Measurements from ENCODE around the gene ACIN1. TPM values are rescaled to one million over a fixed set of nuclear protein-coding genes. Genes with fewer than 3 reads are reported as not detected.

Gene ACIN1
- total and polyA plus RNA-seq, 2 of the 13 experiments (the other 11 are each of a cell fraction or from before 2014, with no cell fraction given): 165 to 183 TPM

DNA sequence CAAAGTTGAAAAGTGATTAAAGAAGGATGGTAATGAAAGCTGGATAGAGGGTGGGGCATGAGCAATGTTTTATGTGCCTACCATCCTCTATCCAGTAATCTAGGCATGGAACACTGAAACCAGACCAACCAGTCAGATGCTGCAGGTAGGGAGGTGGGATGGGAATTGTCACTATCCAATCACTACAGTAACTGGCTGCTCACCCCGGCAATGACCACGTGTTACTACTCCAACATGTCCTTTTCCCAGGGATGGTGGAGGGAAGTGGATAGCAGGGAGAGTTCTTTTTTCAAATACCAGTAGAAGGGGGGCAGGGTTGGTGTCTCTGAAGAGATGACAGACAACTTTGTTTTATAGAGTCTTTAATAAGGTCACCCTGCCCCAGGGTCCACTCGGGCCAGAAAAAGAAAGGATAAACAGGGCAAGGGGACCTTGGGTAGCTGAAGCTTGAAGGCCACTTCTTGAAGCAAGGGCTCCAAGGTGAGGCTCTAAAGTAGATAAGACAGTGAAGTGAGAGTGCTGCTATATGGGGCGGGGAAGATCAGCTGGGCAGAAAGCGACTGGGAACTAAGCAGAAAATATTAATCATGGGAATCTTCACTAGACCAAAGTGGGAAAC lies 22.9 kb downstream of the ACIN1 start (continued):
- TF ChIP-seq, protein P1, sequence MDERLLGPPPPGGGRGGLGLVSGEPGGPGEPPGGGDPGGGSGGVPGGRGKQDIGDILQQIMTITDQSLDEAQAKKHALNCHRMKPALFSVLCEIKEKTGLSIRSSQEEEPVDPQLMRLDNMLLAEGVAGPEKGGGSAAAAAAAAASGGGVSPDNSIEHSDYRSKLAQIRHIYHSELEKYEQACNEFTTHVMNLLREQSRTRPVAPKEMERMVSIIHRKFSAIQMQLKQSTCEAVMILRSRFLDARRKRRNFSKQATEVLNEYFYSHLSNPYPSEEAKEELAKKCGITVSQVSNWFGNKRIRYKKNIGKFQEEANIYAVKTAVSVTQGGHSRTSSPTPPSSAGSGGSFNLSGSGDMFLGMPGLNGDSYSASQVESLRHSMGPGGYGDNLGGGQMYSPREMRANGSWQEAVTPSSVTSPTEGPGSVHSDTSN (CRISPR knock-in tag; IDR thresholded peaks at IDR 0.05): no peak
- TF ChIP-seq, protein P2, sequence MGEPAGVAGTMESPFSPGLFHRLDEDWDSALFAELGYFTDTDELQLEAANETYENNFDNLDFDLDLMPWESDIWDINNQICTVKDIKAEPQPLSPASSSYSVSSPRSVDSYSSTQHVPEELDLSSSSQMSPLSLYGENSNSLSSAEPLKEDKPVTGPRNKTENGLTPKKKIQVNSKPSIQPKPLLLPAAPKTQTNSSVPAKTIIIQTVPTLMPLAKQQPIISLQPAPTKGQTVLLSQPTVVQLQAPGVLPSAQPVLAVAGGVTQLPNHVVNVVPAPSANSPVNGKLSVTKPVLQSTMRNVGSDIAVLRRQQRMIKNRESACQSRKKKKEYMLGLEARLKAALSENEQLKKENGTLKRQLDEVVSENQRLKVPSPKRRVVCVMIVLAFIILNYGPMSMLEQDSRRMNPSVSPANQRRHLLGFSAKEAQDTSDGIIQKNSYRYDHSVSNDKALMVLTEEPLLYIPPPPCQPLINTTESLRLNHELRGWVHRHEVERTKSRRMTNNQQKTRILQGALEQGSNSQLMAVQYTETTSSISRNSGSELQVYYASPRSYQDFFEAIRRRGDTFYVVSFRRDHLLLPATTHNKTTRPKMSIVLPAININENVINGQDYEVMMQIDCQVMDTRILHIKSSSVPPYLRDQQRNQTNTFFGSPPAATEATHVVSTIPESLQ (CRISPR knock-in tag; conservative IDR thresholded peaks at IDR 0.05): no peak
- TF ChIP-seq GZF1 (CRISPR knock-in tag; IDR thresholded peaks at IDR 0.05): no peak
- peak; percentile 43; the same call in 1 of the 2 replicates for TF ChIP-seq ZNF766 (CRISPR knock-in tag; IDR thresholded peaks at IDR 0.05; ENCODE audit: borderline replicate concordance)
- TF ChIP-seq SSRP1 (CRISPR knock-in tag; IDR thresholded peaks at IDR 0.05): peak; percentile 86; the same call in 1 of the 2 replicates
- 0 out of 2 replicates have a peak, but pooled peaks have one; percentile 9 for TF ChIP-seq ZNF333 (CRISPR knock-in tag; IDR thresholded peaks at IDR 0.05; ENCODE audit: borderline replicate concordance)
- TF ChIP-seq, protein P3, sequence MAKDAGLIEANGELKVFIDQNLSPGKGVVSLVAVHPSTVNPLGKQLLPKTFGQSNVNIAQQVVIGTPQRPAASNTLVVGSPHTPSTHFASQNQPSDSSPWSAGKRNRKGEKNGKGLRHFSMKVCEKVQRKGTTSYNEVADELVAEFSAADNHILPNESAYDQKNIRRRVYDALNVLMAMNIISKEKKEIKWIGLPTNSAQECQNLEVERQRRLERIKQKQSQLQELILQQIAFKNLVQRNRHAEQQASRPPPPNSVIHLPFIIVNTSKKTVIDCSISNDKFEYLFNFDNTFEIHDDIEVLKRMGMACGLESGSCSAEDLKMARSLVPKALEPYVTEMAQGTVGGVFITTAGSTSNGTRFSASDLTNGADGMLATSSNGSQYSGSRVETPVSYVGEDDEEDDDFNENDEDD (CRISPR knock-in tag; IDR thresholded peaks at IDR 0.05; ENCODE audit: borderline replicate concordance): no peak; the same call in 1 of the 2 replicates
- peak; percentile 19; the same call in 1 of the 2 replicates for TF ChIP-seq ZNF224 (CRISPR knock-in tag; IDR thresholded peaks at IDR 0.05)
- TF ChIP-seq, protein P4, sequence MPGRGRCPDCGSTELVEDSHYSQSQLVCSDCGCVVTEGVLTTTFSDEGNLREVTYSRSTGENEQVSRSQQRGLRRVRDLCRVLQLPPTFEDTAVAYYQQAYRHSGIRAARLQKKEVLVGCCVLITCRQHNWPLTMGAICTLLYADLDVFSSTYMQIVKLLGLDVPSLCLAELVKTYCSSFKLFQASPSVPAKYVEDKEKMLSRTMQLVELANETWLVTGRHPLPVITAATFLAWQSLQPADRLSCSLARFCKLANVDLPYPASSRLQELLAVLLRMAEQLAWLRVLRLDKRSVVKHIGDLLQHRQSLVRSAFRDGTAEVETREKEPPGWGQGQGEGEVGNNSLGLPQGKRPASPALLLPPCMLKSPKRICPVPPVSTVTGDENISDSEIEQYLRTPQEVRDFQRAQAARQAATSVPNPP (CRISPR knock-in tag; IDR thresholded peaks at IDR 0.05): 0 out of 2 replicates have a peak, but pooled peaks have one; percentile 8
- TF ChIP-seq PRMT3 (CRISPR knock-in tag; IDR thresholded peaks at IDR 0.05; ENCODE audit: borderline replicate concordance, low read depth): no peak
- no peak for TF ChIP-seq TBX3 (IDR thresholded peaks at IDR 0.05; ENCODE audit: borderline replicate concordance)
- TF ChIP-seq, protein P5, sequence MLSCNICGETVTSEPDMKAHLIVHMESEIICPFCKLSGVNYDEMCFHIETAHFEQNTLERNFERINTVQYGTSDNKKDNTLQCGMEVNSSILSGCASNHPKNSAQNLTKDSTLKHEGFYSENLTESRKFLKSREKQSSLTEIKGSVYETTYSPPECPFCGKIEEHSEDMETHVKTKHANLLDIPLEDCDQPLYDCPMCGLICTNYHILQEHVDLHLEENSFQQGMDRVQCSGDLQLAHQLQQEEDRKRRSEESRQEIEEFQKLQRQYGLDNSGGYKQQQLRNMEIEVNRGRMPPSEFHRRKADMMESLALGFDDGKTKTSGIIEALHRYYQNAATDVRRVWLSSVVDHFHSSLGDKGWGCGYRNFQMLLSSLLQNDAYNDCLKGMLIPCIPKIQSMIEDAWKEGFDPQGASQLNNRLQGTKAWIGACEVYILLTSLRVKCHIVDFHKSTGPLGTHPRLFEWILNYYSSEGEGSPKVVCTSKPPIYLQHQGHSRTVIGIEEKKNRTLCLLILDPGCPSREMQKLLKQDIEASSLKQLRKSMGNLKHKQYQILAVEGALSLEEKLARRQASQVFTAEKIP (CRISPR knock-in tag; IDR thresholded peaks at IDR 0.05; ENCODE audit: borderline replicate concordance): no peak
- TF ChIP-seq, protein P6, sequence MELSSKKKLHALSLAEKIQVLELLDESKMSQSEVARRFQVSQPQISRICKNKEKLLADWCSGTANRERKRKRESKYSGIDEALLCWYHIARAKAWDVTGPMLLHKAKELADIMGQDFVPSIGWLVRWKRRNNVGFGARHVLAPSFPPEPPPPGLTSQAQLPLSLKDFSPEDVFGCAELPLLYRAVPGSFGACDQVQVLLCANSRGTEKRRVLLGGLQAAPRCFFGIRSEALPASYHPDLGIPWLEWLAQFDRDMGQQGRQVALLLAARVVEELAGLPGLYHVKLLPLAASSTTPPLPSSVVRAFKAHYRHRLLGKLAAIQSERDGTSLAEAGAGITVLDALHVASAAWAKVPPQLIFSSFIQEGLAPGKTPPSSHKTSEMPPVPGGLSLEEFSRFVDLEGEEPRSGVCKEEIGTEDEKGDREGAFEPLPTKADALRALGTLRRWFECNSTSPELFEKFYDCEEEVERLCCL (CRISPR knock-in tag; IDR thresholded peaks at IDR 0.05; ENCODE audit: borderline replicate concordance): 0 out of 2 replicates have a peak, but pooled peaks have one; percentile 43
- peak; percentile 39; the same call in 1 of the 3 replicates for TF ChIP-seq MXI1 (IDR thresholded peaks at IDR 0.05; ENCODE audit: borderline replicate concordance, low read depth, low read length)
- TF ChIP-seq, protein P7, sequence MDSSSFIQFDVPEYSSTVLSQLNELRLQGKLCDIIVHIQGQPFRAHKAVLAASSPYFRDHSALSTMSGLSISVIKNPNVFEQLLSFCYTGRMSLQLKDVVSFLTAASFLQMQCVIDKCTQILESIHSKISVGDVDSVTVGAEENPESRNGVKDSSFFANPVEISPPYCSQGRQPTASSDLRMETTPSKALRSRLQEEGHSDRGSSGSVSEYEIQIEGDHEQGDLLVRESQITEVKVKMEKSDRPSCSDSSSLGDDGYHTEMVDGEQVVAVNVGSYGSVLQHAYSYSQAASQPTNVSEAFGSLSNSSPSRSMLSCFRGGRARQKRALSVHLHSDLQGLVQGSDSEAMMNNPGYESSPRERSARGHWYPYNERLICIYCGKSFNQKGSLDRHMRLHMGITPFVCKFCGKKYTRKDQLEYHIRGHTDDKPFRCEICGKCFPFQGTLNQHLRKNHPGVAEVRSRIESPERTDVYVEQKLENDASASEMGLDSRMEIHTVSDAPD (CRISPR knock-in tag; IDR thresholded peaks at IDR 0.05): 0 out of 2 replicates have a peak, but pooled peaks have one; percentile 5
- peak; percentile 81; the same call in 1 of the 2 replicates for TF ChIP-seq ZNF326 (CRISPR knock-in tag; IDR thresholded peaks at IDR 0.05; ENCODE audit: borderline replicate concordance)
- no peak for TF ChIP-seq SMAD9 (CRISPR knock-in tag; IDR thresholded peaks at IDR 0.05)
- peak; percentile 60; the same call in 1 of the 2 replicates for TF ChIP-seq ZNF431 (CRISPR knock-in tag; IDR thresholded peaks at IDR 0.05; ENCODE audit: borderline replicate concordance, low read depth)

All from HepG2 (cell line).